ENCODE results near the gene PODNL1. TPM values are rescaled to one million over a fixed set of nuclear protein-coding genes. Genes with fewer than 3 reads are reported as not detected.

The PODNL1 gene
- total and polyA plus RNA-seq, 10 of the 15 experiments (the other 5 are each of a cell fraction or from before 2014, with no cell fraction given), result 0.04 to 0.44 TPM; not detected in 8

- RAD21 ChIA-PET (ENCODE audit: unreplicated experiment), result no interaction called here
- FAIRE-seq (no peak), DNase-seq (ENCODE audit: low read depth, low spot score) (no peak), ATAC-seq (no peak)
- Histone ChIP-seq H4K20me1 (ENCODE audit: control insufficient read depth, insufficient read depth) (no peaks in the 10 kb centered on the region), H3K4me1 (ENCODE audit: control insufficient read depth, insufficient read depth, low read length) (peaks cover 11% of the 10 kb centered on the region), H2AFZ (ENCODE audit: control insufficient read depth, low read depth, low read length) (no peak overlapping the region), H3K4me2 (ENCODE audit: control insufficient read depth, insufficient read depth) (no peak overlapping the region), H3K79me2 (ENCODE audit: control insufficient read depth, insufficient read depth, low read length) (peaks cover 15% of the 10 kb centered on the region), H3K36me3 (ENCODE audit: control insufficient read depth in 2 of 2, insufficient read depth in 2 of 2, low read length in 1 of 2) (peaks cover 0 to under 1% of the 10 kb centered on the region in 2 experiments; a peak in 3 of 4 replicates), H3K9me3 (replicated peaks; ENCODE audit: control insufficient read depth, insufficient read depth, low read length) (no peaks in the 10 kb centered on the region), H3K4me3 (no peak overlapping the region), H3K27me3 (replicated peaks in 1 of 2; ENCODE audit: control insufficient read depth in 2 of 2, insufficient read depth in 2 of 2, low read length in 1 of 2) (no peaks in the 10 kb centered on the region), H3K27ac (ENCODE audit: control insufficient read depth, insufficient read depth) (no peak overlapping the region), H3K9ac (ENCODE audit: control insufficient read depth, insufficient read depth, low read length) (no peak overlapping the region)
- no peak for TF ChIP-seq RUNX3 (IDR thresholded peaks at IDR 0.05; ENCODE audit: low read length)
- POLR2A ChIA-PET, result interaction anchor here (0.7 kb wide), 2 partner anchors 22 to 50 kb away, joined by 3 to 6 read pairs; no protein-coding TSS in a partner anchor
- no TSS peak for BruUV-seq (replicated peaks)
- CTCF ChIA-PET, result interaction anchor here (0.7 to 1.1 kb wide), 2 partner anchors 36 to 81 kb away, joined by 3 to 4 read pairs; partner anchors contain the start of gene IL27RA
- SMC1A ChIA-PET (ENCODE audit: uncharacterized antibody, unreplicated experiment), result interaction anchor here (1.0 kb wide), 1 partner anchor 91 kb away, joined by 3 read pairs; no protein-coding TSS in a partner anchor
- in situ Hi-C loops (cut with MboI) (no loop called here), intact Hi-C loops (cut with micrococcal nuclease; ENCODE audit: unreplicated experiment) (loop anchor here (5.0 kb wide), 2 partner anchors 36 to 81 kb away; partner anchors contain the start of gene IL27RA)
- WGBS (ENCODE audit: insufficient coverage, insufficient replicate concordance, low lambda C conversion rate, missing lambda C conversion rate), result 31% methylated on average over 2 of the region's 2 CpGs
Measured at GRCh38 chr19:13951043-13951442, 12.8 kb upstream of the PODNL1 start.

DNA sequence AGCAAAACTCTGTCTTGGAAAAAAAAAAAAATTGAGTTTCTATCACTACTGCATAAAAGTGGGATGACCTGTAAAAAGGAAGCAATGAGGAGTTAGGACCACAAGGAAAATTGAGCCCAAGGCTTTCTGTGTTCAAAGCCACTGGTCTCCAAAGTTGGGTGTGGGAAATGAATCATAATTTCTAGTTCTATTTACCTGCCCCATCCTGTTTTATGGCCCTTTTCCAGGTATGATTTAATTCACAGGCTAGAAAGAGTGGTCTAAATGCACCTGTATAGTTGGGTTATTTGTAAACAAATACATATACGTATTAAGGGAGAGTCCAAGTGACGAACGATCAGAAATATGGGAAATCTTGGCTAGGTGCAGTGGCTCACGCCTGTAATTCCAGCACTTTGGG is 8.2 kb upstream of the PODNL1 start:
- WGBS (ENCODE audit: insufficient coverage, insufficient replicate concordance, low lambda C conversion rate, missing lambda C conversion rate), result 70% methylated on average over 4 of the region's 4 CpGs
- no peak for FAIRE-seq
- Histone ChIP-seq H3K36me3 (ENCODE audit: control insufficient read depth in 2 of 2, insufficient read depth in 2 of 2, low read length in 1 of 2) (no peaks in the 10 kb centered on the region), H3K9ac (ENCODE audit: control insufficient read depth, insufficient read depth, low read length) (no peak overlapping the region), H3K4me2 (ENCODE audit: control insufficient read depth, insufficient read depth) (no peak overlapping the region), H4K20me1 (ENCODE audit: control insufficient read depth, insufficient read depth) (no peaks in the 10 kb centered on the region), H2AFZ (ENCODE audit: control insufficient read depth, low read depth, low read length) (no peak overlapping the region), H3K79me2 (ENCODE audit: control insufficient read depth, insufficient read depth, low read length) (no peaks in the 10 kb centered on the region), H3K27ac (ENCODE audit: control insufficient read depth, insufficient read depth) (no peak overlapping the region), H3K27me3 (replicated peaks in 1 of 2; ENCODE audit: control insufficient read depth in 2 of 2, insufficient read depth in 2 of 2, low read length in 1 of 2) (no peaks in the 10 kb centered on the region), H3K4me3 (no peak overlapping the region), H3K4me1 (ENCODE audit: control insufficient read depth, insufficient read depth, low read length) (no peaks in the 10 kb centered on the region), H3K9me3 (replicated peaks; ENCODE audit: control insufficient read depth, insufficient read depth, low read length) (peaks cover 2% of the 10 kb centered on the region; the same call in 1 of the 3 replicates)
- no peak for ATAC-seq
- ChIA-PET POLR2A (interaction anchor here (0.6 kb wide), 1 partner anchor 15 kb away, joined by 3 read pairs; no protein-coding TSS in a partner anchor), SMC1A (ENCODE audit: uncharacterized antibody, unreplicated experiment) (no interaction called here), CTCF (interaction anchor here (0.7 to 1.3 kb wide), 2 partner anchors 66 to 174 kb away, joined by 3 read pairs; no protein-coding TSS in a partner anchor), RAD21 (ENCODE audit: unreplicated experiment) (no interaction called here)
- in situ Hi-C loops (cut with MboI) (no loop called here), intact Hi-C loops (cut with micrococcal nuclease; ENCODE audit: unreplicated experiment) (no loop called here)
- TF ChIP-seq CHD4 (IDR thresholded peaks at IDR 0.05), result no peak
- TF ChIP-seq SUPT20H (IDR thresholded peaks at IDR 0.05; ENCODE audit: borderline replicate concordance, control insufficient read depth, low read depth, low read length), result no peak
- TF ChIP-seq SPI1 (IDR thresholded peaks at IDR 0.05; ENCODE audit: borderline replicate concordance, insufficient read depth, low read depth, low read length), result no peak
- TF ChIP-seq POU2F2 (IDR thresholded peaks at IDR 0.05; ENCODE audit: borderline replicate concordance, low read depth, low read length), result no peak
- no peak for TF ChIP-seq PML (IDR thresholded peaks at IDR 0.05; ENCODE audit: low read length)
- no peak for TF ChIP-seq SMAD5 (IDR thresholded peaks at IDR 0.05; ENCODE audit: low read depth)
- TF ChIP-seq JUNB (IDR thresholded peaks at IDR 0.05), result no peak
- no peak for TF ChIP-seq MEF2B (IDR thresholded peaks at IDR 0.05; ENCODE audit: partially characterized antibody, poor library complexity, severe bottlenecking)
- TF ChIP-seq CBFB (IDR thresholded peaks at IDR 0.05; ENCODE audit: low read depth), result no peak
- TF ChIP-seq RB1 (IDR thresholded peaks at IDR 0.05; ENCODE audit: borderline replicate concordance), result no peak
- no TSS peak for BruUV-seq (replicated peaks)
- no peak for DNase-seq (ENCODE audit: low read depth, low spot score)
